ENCODE results near the gene DZIP1L. TPM values are rescaled to one million over a fixed set of nuclear protein-coding genes. Genes with fewer than 3 reads are reported as not detected.

Gene DZIP1L
- polyA plus RNA-seq, 2 of the 4 experiments (the other 2 are of a cell fraction): 2.7 to 7.0 TPM

- no peak for DNase-seq (ENCODE audit: low read depth in 1 of 2, low spot score in 1 of 2)
- no peak overlapping the region for H3K27ac ChIP-seq
- TF ChIP-seq SREBF2 (IDR thresholded peaks at IDR 0.05) (no peak), CEBPB (IDR thresholded peaks at IDR 0.05) (no peak), ZC3H11A (IDR thresholded peaks at IDR 0.05) (no peak), NR3C1 (IDR thresholded peaks at IDR 0.05) (no peak), RFX5 (IDR thresholded peaks at IDR 0.05) (no peak), BCL3 (IDR thresholded peaks at IDR 0.05) (no peak), MAFK (IDR thresholded peaks at IDR 0.05; ENCODE audit: partially characterized antibody) (no peak), RAD21 (conservative IDR thresholded peaks at IDR 0.05 in 1 of 2, IDR thresholded peaks at IDR 0.05 in 1 of 2) (no peak), NFE2L2 (conservative IDR thresholded peaks at IDR 0.05; ENCODE audit: low read length) (no peak), REST (IDR thresholded peaks at IDR 0.05) (no peak), ESRRA (IDR thresholded peaks at IDR 0.05; ENCODE audit: borderline replicate concordance, low read length) (no peak), USF2 (IDR thresholded peaks at IDR 0.05) (no peak), BHLHE40 (IDR thresholded peaks at IDR 0.05; ENCODE audit: low read depth, low read length) (no peak), KDM5A (IDR thresholded peaks at IDR 0.05) (no peak), E2F6 (IDR thresholded peaks at IDR 0.05; ENCODE audit: borderline replicate concordance, low read depth) (no peak), CHD4 (IDR thresholded peaks at IDR 0.05; ENCODE audit: borderline replicate concordance) (no peak), FOSB (CRISPR knock-in tag; IDR thresholded peaks at IDR 0.05) (no peak)
- H3K4me1 ChIP-seq: no peaks in the 10 kb centered on the region; the same call in 2 of the 3 replicates
- H3K4me2 ChIP-seq: no peak overlapping the region
- H3K9me3 ChIP-seq: no peaks in the 10 kb centered on the region
- WGBS (ENCODE audit: missing lambda C conversion rate): 92% methylated on average over 1 of the region's 1 CpG
- ATAC-seq: no peak
- POLR2A ChIA-PET: no interaction called here
- CTCF ChIA-PET: no interaction called here
- no peak for FAIRE-seq
- H3K4me3 ChIP-seq: no peak overlapping the region
Measured at GRCh38 chr3:138034918-138035317, 80.5 kb downstream of the DZIP1L start.

GRCh38 chr3:138033202-138033691 is 82.2 kb downstream of the DZIP1L start:
- Histone ChIP-seq H3K4me3 (no peak overlapping the region), H3K27ac (no peak overlapping the region), H3K4me2 (no peak overlapping the region), H3K4me1 (no peaks in the 10 kb centered on the region; the same call in 2 of the 3 replicates), H3K9me3 (no peaks in the 10 kb centered on the region)
- FAIRE-seq: no peak
- DNase-seq (ENCODE audit: low read depth in 1 of 2, low spot score in 1 of 2): no peak
- TF ChIP-seq POLR2A (IDR thresholded peaks at IDR 0.05; ENCODE audit: low read length) (no peak), TFCP2L1 (CRISPR knock-in tag; IDR thresholded peaks at IDR 0.05) (no peak), SREBF2 (IDR thresholded peaks at IDR 0.05) (no peak), PBX3 (IDR thresholded peaks at IDR 0.05) (no peak), ZSCAN20 (CRISPR knock-in tag; IDR thresholded peaks at IDR 0.05) (no peak), SMC3 (IDR thresholded peaks at IDR 0.05) (no peak), EP300 (IDR thresholded peaks at IDR 0.05) (no peak)
- CTCF ChIA-PET: interaction anchor here (1.3 kb wide), 1 partner anchor 14 kb away, joined by 3 read pairs; no protein-coding TSS in a partner anchor
- 89% methylated on average over 2 of the region's 2 CpGs for WGBS (ENCODE audit: missing lambda C conversion rate)
- POLR2A ChIA-PET: no interaction called here
- ATAC-seq: no peak
